ENCODE results near the gene UBASH3B. TPM values are rescaled to one million over a fixed set of nuclear protein-coding genes. Genes with fewer than 3 reads are reported as not detected.
"Not testable (repeated sequence)": the region's sequence is repeated elsewhere in the genome, so short reads cannot be mapped to it uniquely, and the experiment has no call there.

The UBASH3B gene
- total and polyA plus RNA-seq, 2 of the 13 experiments (the other 11 are each of a cell fraction or from before 2014, with no cell fraction given), result 4.4 to 7.6 TPM

- no peak overlapping the region for H3K9ac ChIP-seq (ENCODE audit: insufficient read depth, low read depth, low read length)
- H4K20me1 ChIP-seq (ENCODE audit: insufficient read depth, low read length), result no peaks in the 10 kb centered on the region
- no peak overlapping the region for H3K27ac ChIP-seq (ENCODE audit: extremely low read length, insufficient read depth, low read length)
- H2AFZ ChIP-seq (ENCODE audit: low read length), result no peak overlapping the region
- no peak for DNase-seq (ENCODE audit: low spot score)
- no peak for ATAC-seq
- H3K79me2 ChIP-seq (ENCODE audit: insufficient read depth, low read length), result no peaks in the 10 kb centered on the region
- ChIA-PET CTCF (ENCODE audit: low intra/inter-chr PET ratio, low total read pairs) (no interaction called here), POLR2A (no interaction called here)
- no peak for FAIRE-seq
- no peaks in the 10 kb centered on the region for H3K36me3 ChIP-seq (replicated peaks in 1 of 2; ENCODE audit: control insufficient read depth in 1 of 2, insufficient read depth in 2 of 2, low read length in 2 of 2)
- no TSS peak for BruUV-seq (replicated peaks)
- no peak overlapping the region for H3K4me2 ChIP-seq (ENCODE audit: low read depth, low read length)
- 0 out of 2 replicates have a peak, but pooled peaks cover 6% of the 10 kb centered on the region for H3K4me1 ChIP-seq (ENCODE audit: insufficient read depth, low read length)
- H3K4me3 ChIP-seq (replicated peaks in 1 of 3; ENCODE audit: insufficient read depth in 1 of 3, low read depth in 2 of 3, low read length in 3 of 3), result no peak overlapping the region
- WGBS (ENCODE audit: low lambda C conversion rate), result 49% methylated on average over 3 of the region's 3 CpGs
- no peak for TF ChIP-seq ZKSCAN5 (CRISPR knock-in tag; IDR thresholded peaks at IDR 0.05)
- TF ChIP-seq RNF2 (conservative IDR thresholded peaks at IDR 0.05; ENCODE audit: low read depth), result no peak
- no peak for TF ChIP-seq HCFC1 (IDR thresholded peaks at IDR 0.05; ENCODE audit: low read depth, low read length)
- no peak for TF ChIP-seq KDM3A (CRISPR knock-in tag; IDR thresholded peaks at IDR 0.05; ENCODE audit: low read depth)
- no peak for TF ChIP-seq ADNP (CRISPR knock-in tag; IDR thresholded peaks at IDR 0.05)
- no peak for TF ChIP-seq ZNF557 (CRISPR knock-in tag; IDR thresholded peaks at IDR 0.05)
- in situ Hi-C loops (cut with HindIII; ENCODE audit: extremely low pct_ligation_motif_present, low pct_unique_long_range_greater_than_20kb), result loop anchor here (25.0 kb wide), 1 partner anchor 418 kb away; no protein-coding TSS in a partner anchor
- no peaks in the 10 kb centered on the region for H3K9me3 ChIP-seq (ENCODE audit: low read length)
- intact Hi-C loops (cut with micrococcal nuclease; ENCODE audit: unreplicated experiment), result no loop called here
- H3K27me3 ChIP-seq (ENCODE audit: control insufficient read depth in 1 of 2, insufficient read depth in 2 of 2, low read length in 2 of 2), result peaks cover 6 to 12% of the 10 kb centered on the region in 2 experiments; a peak in 4 of 5 replicates
Observed at GRCh38 chr11:122619757-122620156, 35.8 kb upstream of the UBASH3B start.

GRCh38 chr11:122625501-122625900 is 30.0 kb upstream of the UBASH3B start:
- in situ Hi-C loops (cut with HindIII; ENCODE audit: extremely low pct_ligation_motif_present, low pct_unique_long_range_greater_than_20kb); H3K4me1 ChIP-seq (ENCODE audit: insufficient read depth, low read length); H4K20me1 ChIP-seq (ENCODE audit: insufficient read depth, low read length); H3K27ac ChIP-seq (ENCODE audit: extremely low read length, insufficient read depth, low read length); H2AFZ ChIP-seq (ENCODE audit: low read length); H3K79me2 ChIP-seq (ENCODE audit: insufficient read depth, low read length); POLR2A ChIA-PET; CTCF ChIA-PET (ENCODE audit: low intra/inter-chr PET ratio, low total read pairs); H3K9me3 ChIP-seq (ENCODE audit: low read length); H3K36me3 ChIP-seq (replicated peaks in 1 of 2; ENCODE audit: control insufficient read depth in 1 of 2, insufficient read depth in 2 of 2, low read length in 2 of 2); BruUV-seq (replicated peaks); FAIRE-seq; H3K4me2 ChIP-seq (ENCODE audit: low read depth, low read length); ATAC-seq; DNase-seq (ENCODE audit: low spot score); intact Hi-C loops (cut with micrococcal nuclease; ENCODE audit: unreplicated experiment); H3K4me3 ChIP-seq (replicated peaks in 1 of 3; ENCODE audit: insufficient read depth in 1 of 3, low read depth in 2 of 3, low read length in 3 of 3); H3K9ac ChIP-seq (ENCODE audit: insufficient read depth, low read depth, low read length): not testable (repeated sequence)
- 30% methylated on average over 7 of the region's 7 CpGs for WGBS (ENCODE audit: low lambda C conversion rate)
- H3K27me3 ChIP-seq (ENCODE audit: control insufficient read depth in 1 of 2, insufficient read depth in 2 of 2, low read length in 2 of 2), result peaks cover 6 to 21% of the 10 kb centered on the region in 2 experiments; a peak in 4 of 5 replicates

Data from HepG2 (cell line).